ENCODE data around the gene PLCL2. TPM values are rescaled to one million over a fixed set of nuclear protein-coding genes. Genes with fewer than 3 reads are reported as not detected.

The PLCL2 gene
- total RNA-seq, 1 experiment from 2014 or later, result 0.51 TPM

GRCh38 chr3:16877911-16878310 is 6.8 kb upstream of the PLCL2 start:
- no peaks in the 10 kb centered on the region for H3K9me3 Mint-ChIP-seq (ENCODE audit: unreplicated experiment)
- H3K27me3 Mint-ChIP-seq (ENCODE audit: insufficient read depth, unreplicated experiment), result peaks cover 26% of the 10 kb centered on the region
- H3K27ac Mint-ChIP-seq (ENCODE audit: low read depth, unreplicated experiment), result no peak overlapping the region
- ChIA-PET CTCF (no interaction called here), POLR2A (no interaction called here)
- no peaks in the 10 kb centered on the region for H3K4me1 Mint-ChIP-seq (ENCODE audit: insufficient read depth, unreplicated experiment)
- BruUV-seq (replicated peaks), result no TSS peak
- no peaks in the 10 kb centered on the region for H3K36me3 Mint-ChIP-seq (ENCODE audit: insufficient read depth, unreplicated experiment)
- intact Hi-C loops (cut with micrococcal nuclease), result no loop called here
- no peak overlapping the region for H3K4me3 Mint-ChIP-seq (ENCODE audit: unreplicated experiment)
- TF ChIP-seq CTCF (IDR thresholded peaks at IDR 0.05; ENCODE audit: unreplicated experiment), result no peak
- DNase-seq (ENCODE audit: unreplicated experiment), result no peak

GRCh38 chr3:16881896-16882630 is 2.7 kb upstream of the PLCL2 start:
- intact Hi-C loops (cut with micrococcal nuclease), result no loop called here
- POLR2A ChIA-PET, result no interaction called here
- CTCF ChIA-PET, result interaction anchor here (0.7 kb wide), 1 partner anchor 281 kb away, joined by 3 read pairs; no protein-coding TSS in a partner anchor
- H3K4me1 Mint-ChIP-seq (ENCODE audit: insufficient read depth, unreplicated experiment), result no peaks in the 10 kb centered on the region
- no TSS peak for BruUV-seq (replicated peaks)
- peaks cover 32% of the 10 kb centered on the region for H3K27me3 Mint-ChIP-seq (ENCODE audit: insufficient read depth, unreplicated experiment)
- no peaks in the 10 kb centered on the region for H3K36me3 Mint-ChIP-seq (ENCODE audit: insufficient read depth, unreplicated experiment)
- DNase-seq (ENCODE audit: unreplicated experiment), result no peak
- no peak overlapping the region for H3K4me3 Mint-ChIP-seq (ENCODE audit: unreplicated experiment)
- TF ChIP-seq CTCF (IDR thresholded peaks at IDR 0.05; ENCODE audit: unreplicated experiment), result no peak
- no peak overlapping the region for H3K27ac Mint-ChIP-seq (ENCODE audit: low read depth, unreplicated experiment)
- no peaks in the 10 kb centered on the region for H3K9me3 Mint-ChIP-seq (ENCODE audit: unreplicated experiment)

GRCh38 chr3:16883057-16883722 is 1.6 kb upstream of the PLCL2 start:
- intact Hi-C loops (cut with micrococcal nuclease), result no loop called here
- no peaks in the 10 kb centered on the region for H3K9me3 Mint-ChIP-seq (ENCODE audit: unreplicated experiment)
- POLR2A ChIA-PET, result no interaction called here
- H3K27ac Mint-ChIP-seq (ENCODE audit: low read depth, unreplicated experiment), result peak overlapping the region; percentile 46
- TF ChIP-seq CTCF (IDR thresholded peaks at IDR 0.05; ENCODE audit: unreplicated experiment), result no peak
- no peak for DNase-seq (ENCODE audit: unreplicated experiment)
- CTCF ChIA-PET, result no interaction called here
- H3K4me1 Mint-ChIP-seq (ENCODE audit: insufficient read depth, unreplicated experiment), result no peaks in the 10 kb centered on the region
- H3K36me3 Mint-ChIP-seq (ENCODE audit: insufficient read depth, unreplicated experiment), result no peaks in the 10 kb centered on the region
- peaks cover 32% of the 10 kb centered on the region for H3K27me3 Mint-ChIP-seq (ENCODE audit: insufficient read depth, unreplicated experiment)
- no TSS peak for BruUV-seq (replicated peaks)
- peak overlapping the region; percentile 64 for H3K4me3 Mint-ChIP-seq (ENCODE audit: unreplicated experiment)

GRCh38 chr3:16883723-16884083 is 1.1 kb upstream of the PLCL2 start:
- Mint-ChIP-seq H3K27ac (ENCODE audit: low read depth, unreplicated experiment) (peak overlapping the region; percentile 46), H3K27me3 (ENCODE audit: insufficient read depth, unreplicated experiment) (peaks cover 33% of the 10 kb centered on the region), H3K4me1 (ENCODE audit: insufficient read depth, unreplicated experiment) (no peaks in the 10 kb centered on the region), H3K4me3 (ENCODE audit: unreplicated experiment) (peak overlapping the region; percentile 64), H3K9me3 (ENCODE audit: unreplicated experiment) (no peaks in the 10 kb centered on the region), H3K36me3 (ENCODE audit: insufficient read depth, unreplicated experiment) (no peaks in the 10 kb centered on the region)
- CTCF ChIA-PET, result no interaction called here
- no peak for TF ChIP-seq CTCF (IDR thresholded peaks at IDR 0.05; ENCODE audit: unreplicated experiment)
- POLR2A ChIA-PET, result interaction anchor here (0.7 kb wide), 1 partner anchor 14 kb away, joined by 3 read pairs; no protein-coding TSS in a partner anchor
- DNase-seq (ENCODE audit: unreplicated experiment), result no peak
- BruUV-seq (replicated peaks), result no TSS peak
- intact Hi-C loops (cut with micrococcal nuclease), result no loop called here

All from MCF 10A (cell line).